Peyer's patch (tissue), 4 donors: ENCODE results near the gene HPF1.

Experiments used
- CTCF ChIP-seq, 6 experiments: fragments of 450-650 bp in 4 of 6; fragments of 200-600 bp in 2 of 6; sonication (generic) in 1 of 6; IDR thresholded peaks; one replicate each; pipeline ENCODE4 v1.5.1; 2017 to 2019; ENCODE audit warnings: antibody characterized with exemption in 6 of 6, mild to moderate bottlenecking in 3 of 6, moderate library complexity in 1 of 6
- POLR2A ChIP-seq, 2 donors: fragments of 450-650 bp; IDR thresholded peaks; one replicate each; pipeline ENCODE4 v1.5.1; 2017; ENCODE audit warnings: antibody characterized with exemption in 2 of 2, mild to moderate bottlenecking in 2 of 2, moderate library complexity in 2 of 2

DNA sequence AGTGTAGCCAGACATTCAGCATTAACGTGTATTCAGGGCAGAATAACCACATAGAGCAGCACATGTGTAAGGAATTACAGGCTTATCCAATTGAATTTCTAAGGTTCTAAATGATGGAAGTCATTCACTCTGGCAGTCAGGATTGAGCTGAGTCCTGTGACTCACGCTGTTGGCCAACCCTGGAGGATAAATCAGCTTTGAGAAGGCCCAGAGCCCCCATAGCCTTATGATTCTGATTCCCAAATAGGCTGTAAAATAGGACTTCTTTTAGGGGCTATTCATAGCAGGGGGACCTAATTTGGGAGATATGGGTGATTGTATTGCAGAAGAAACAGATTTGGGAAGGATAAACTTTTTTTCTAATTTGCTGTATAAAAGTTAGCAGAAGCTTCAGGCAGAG, 8.1 kb upstream of the HPF1 start:
- TF ChIP-seq CTCF (IDR thresholded peaks at IDR 0.05) (no peak), POLR2A (IDR thresholded peaks at IDR 0.05) (no peak)
